NCI-H1417 treated with DMSO at 0.1 percent for 48 hours (cell line): ENCODE data around the gene GPR137B.

Experiments used
- DNase-seq: peaks from one replicate; lab custom pipeline; 2025; lab: John Stamatoyannopoulos, UW

Gene GPR137B

GRCh38 chr1:236201786-236202185 is 59.4 kb downstream of the GPR137B start:
- DNase-seq: no peak

GRCh38 chr1:236204039-236204438 is 61.7 kb downstream of the GPR137B start:
- DNase-seq: no peak

GRCh38 chr1:236204656-236205055 is 62.3 kb downstream of the GPR137B start:
- DNase-seq: no peak

- no peak for DNase-seq
Observed at GRCh38 chr1:236206548-236206947, 64.2 kb downstream of the GPR137B start.

DNA sequence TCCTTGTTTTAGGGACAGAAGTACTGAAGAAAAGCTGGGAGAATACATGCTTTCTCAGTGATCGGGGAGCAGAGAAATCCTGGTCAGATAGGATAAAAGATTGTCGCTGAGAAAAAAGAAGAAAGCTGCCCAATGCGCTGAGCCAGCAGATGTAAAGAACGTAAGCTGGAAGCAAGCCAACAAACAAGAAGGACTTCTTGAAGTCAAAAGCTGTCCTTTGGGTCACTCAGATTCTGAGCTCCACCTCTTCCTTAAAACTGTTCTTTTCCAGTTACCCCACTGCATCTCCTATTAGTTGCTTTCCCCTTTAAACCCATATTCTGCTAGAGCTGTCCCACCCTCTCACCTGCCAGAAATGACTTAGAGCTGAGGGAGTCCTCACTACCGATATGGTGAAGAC is 64.8 kb downstream of the GPR137B start:
- DNase-seq: no peak

DNA sequence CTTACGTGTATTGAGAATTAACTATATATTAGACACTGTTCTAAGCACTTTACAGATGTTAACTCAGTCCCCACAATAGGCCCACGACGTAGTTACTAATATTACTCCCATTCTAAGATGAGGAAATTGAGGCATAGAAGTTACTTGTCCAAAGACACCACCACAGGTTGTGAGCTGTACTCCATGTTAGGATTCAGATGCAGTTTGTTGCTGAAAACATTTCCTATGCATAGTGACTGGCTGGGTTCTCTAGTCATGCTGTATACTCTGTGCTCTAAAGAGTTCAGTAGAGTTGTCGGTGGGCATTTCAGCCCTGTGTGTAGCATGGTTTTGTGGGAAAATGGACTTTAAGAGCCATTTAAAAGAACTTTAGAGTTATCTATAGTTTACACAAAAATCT is 65.2 kb downstream of the GPR137B start:
- DNase-seq: no peak

DNA sequence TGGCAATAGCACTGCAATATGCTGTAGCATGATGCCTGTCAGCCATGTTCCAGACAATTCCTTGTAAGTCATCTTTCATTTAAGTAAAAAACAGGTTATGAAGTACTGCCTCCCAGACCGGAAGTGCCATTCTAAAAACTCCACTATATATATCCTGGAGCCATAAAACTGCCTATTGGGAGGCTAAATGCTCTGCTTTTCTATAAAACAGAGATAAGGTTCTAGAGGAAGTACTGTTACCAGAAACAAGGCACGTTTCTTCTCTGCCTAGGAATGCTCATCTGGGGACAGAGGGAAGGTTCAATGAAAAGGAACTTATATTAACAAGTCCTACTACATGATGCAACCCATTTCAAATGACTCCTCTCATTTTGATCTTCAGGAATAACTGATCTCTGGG is 66.8 kb downstream of the GPR137B start:
- no peak for DNase-seq

GRCh38 chr1:236209713-236210112 is 67.4 kb downstream of the GPR137B start:
- no peak for DNase-seq

DNA sequence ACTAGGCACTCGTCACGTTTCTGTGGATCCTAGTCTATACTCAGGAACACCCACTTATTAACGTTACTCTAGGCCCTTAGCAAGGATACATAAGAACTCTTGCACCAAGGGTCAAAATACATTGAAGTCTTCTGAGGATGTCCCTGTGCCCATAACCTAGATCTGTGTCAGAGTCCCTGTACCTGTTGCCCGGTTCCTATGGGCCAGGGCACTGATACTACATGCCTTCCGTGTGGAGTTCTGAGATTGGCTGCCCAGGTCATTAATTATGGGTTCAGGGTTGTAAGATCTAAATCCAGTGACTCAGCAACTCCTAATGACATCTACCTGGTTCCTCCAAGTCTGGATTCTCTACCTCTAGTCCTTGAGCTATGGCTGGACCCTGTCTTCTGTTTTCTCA is 69.5 kb downstream of the GPR137B start:
- no peak for DNase-seq

DNA sequence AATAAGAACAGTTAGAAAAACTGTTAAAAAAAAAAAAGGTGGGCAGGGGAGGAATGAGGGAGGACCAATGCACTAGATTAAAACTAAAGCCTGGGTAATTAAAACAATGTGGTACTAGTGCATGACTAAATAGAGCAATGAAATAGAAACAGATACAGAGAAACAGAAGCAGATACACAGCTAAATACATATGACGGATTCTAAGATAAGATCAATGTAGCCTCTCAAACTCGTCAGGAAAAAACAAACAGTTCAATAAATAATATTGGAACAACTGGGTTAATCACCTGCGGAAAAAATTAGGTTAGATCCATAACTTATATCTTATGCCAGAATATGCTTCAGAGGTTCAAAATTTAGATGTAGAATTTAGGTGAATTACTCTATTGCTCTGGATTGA is 71.2 kb downstream of the GPR137B start:
- no peak for DNase-seq

- no peak for DNase-seq
Observed at GRCh38 chr1:236214761-236215160, 72.4 kb downstream of the GPR137B start.

GRCh38 chr1:236220473-236220872 is 78.1 kb downstream of the GPR137B start:
- DNase-seq: no peak

DNA sequence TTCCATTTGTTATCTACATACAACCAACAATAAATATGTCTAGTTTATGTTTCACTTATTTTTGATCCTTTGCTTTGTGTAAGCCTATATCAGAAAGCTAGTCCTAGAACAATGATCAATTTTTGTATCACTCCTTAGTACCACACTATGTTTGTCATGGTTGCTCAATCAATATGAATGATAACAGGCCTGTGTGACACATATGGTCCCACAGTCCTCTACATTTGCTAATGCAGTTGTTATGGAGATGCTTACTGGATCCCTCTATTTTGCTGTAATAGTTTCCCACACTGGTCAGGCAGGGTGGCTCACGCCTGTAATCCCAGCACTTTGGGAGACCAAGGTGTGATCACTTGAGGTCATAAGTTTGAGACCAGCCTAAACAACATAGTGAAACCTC is 80.3 kb downstream of the GPR137B start:
- DNase-seq: no peak

- DNase-seq: no peak
Observed at GRCh38 chr1:236228411-236228810, 86.1 kb downstream of the GPR137B start.

DNA sequence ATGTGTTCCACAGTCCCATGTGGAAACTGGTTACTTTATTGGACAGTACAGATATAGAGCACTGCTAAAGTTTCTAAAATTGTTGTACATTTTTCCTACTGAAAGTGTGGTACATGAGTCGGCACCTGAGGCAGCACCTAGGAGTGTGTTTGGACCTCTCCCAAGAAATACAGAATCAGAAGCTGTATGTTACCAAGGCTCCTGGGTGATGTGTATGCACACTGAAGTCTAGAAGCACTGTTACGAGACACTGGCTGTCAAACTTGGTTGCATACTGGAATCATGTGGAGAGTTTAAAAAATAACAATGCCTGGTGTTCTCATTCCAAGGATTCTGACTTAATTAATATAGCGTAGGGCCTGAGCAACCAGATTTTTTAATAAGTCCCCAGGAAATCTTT is 92.8 kb downstream of the GPR137B start:
- DNase-seq: no peak

DNA sequence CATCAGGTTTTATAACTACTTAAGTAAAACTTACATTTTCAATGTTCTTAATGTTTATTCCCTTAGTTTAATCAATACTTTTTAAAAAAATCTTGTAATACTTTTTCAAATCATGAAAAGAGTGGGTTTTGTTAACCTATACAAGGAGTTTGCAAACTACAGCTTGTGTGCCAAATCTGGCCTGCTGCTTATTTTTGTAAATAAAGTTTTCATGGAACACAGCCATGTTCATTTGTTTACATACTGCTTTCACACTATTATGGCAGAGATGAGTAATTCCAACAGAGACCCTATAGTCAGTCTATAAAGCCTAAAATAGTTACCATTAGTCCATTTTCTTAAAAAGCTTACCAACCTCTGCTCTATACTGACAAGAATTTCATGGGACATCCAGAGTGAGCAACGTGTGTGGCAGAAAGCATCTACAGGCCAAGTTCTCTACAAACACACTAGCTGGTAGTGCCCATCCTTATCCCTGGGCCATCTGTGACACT is 96.8 kb downstream of the GPR137B start:
- DNase-seq: no peak

GRCh38 chr1:236240675-236241074 is 98.3 kb downstream of the GPR137B start:
- DNase-seq: no peak

DNA sequence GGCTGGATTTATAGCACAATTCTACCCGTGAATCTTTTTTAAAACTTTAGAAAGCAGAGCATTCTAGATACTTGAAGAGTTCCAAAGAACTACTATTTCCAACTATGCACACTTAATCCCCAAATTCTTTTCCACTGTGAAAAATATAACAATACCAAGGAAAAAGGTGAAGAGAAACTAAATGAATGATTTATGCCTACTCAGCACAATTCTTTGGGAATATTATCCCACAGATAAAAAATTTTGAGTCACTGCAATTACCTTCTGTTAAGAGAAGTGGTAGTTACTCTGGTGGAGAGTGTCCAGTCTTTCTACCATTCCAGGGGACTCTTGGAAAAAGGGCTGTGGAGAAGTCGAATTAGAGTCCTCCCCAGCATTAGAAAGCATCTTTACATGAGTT is 100.2 kb downstream of the GPR137B start:
- no peak for DNase-seq

- no peak for DNase-seq
Observed at GRCh38 chr1:236247286-236247685, 104.9 kb downstream of the GPR137B start.

DNA sequence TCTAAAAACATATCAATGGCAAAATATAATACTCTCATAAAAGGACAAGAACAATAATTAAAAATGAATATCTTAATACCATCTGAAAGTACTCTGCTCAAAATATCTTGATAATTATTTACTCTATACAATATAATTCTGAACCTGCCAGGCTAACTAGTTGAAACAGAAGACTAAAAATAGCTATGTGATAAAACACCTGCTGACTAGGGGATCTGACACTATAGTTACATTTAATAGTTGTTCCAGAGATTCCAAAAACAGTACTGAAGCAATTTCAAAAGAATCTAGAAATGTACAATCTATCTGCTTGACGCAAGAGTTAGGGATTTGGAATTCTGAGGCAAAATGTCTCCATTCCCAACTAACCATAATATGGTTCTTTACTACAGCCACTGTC is 109.2 kb downstream of the GPR137B start:
- DNase-seq: no peak

DNA sequence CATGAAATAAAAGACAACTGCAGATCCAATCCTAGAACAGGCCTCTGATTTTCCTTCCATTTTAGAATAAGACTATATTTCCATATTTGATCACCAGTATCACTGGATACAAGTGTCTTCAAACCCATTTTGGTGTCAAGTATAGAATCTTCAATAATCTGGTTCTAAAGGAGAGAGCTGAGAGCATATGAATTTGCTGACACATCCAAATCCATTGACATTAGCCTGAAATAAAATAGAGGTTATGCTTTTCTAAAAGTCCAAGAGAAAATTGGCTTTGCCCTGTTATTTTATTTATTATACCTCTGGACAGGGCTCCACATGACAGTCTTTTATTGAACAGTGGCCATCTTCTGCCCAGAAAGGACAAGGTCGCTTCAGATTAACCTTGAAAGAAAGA is 110.8 kb downstream of the GPR137B start:
- no peak for DNase-seq

DNA sequence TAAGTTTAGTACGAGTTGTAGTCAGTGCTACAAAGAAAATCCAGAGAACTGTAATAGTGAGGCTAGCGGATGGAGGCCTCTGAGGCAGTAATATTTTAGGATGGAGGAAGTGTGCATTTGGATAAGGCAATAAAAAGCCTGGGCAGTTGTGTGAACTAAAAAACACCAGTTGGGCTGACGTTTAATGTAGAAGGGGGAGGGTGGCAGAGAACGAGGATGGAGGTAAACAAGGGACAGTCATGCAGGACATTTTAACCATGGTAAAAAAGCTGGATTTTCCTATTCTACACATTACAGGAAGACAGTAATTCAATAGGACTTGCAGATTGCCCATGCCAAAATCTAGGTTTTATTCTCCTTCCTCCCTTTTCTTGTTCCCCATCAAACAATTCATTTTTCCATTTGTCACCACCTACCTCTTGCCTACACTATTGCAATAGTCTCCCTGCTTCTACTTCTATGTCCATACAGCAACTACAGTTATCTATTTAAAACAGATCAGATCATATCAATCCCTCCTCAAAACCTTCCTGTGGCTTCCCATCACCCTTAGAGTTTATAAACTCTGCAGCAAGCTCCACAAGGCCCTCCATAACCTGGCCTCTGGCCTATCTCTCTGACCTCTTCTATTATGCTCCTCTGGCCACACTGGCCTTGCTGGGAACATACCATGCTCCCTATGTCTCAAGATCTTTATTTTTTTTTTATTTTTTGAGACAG is 111.7 kb downstream of the GPR137B start:
- no peak for DNase-seq

DNA sequence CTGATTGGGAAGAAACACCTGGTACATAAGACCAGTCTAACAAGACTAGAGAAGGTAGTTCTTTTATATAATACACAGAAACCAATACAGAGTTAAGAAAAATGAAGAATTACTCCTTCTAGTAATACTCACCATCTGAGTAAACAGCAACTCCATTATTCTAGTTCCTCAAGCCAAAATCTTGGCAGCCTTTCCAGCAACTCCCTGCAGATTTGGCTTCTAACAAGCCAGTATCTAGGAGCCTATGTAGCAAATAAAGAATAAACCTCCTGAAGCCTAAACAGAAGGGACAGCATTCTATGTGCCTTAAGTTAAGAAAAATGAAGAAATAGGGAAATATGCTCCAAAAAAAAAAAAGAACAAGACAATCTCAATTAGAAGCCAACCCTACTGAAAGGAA is 114.9 kb downstream of the GPR137B start:
- no peak for DNase-seq

DNA sequence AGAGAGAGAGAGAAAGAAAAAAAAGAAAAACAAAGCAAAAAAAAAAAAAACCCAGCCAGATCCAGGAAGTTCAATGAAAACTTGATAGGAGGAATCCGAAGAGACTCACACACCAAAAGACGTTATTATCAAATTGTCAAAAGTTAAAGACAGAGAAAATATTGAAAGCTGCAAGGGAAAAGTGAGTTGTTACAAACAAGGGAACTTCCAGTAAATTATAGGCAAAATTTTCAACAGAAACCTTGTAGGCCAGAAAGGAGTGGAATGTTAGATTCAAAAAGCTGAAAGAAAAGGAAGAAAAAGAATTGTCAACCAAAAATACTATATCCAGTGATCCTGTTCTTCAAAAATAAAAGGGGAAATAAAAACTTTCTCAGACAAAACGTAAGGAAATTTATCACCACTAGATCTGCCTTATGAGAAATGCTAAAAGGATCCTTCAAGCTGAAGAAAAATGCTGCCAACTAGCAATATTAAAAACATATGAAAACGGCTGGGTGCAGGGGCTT is 115.8 kb downstream of the GPR137B start:
- DNase-seq: no peak
